HG02840 (cell line): Measurements from ENCODE around the gene KLHL29.

Experiments used
- ATAC-seq: cut with Tn5 transposase; IDR thresholded peaks from one replicate; pipeline ENCODE4 v1.9.1; 2021; ENCODE audit warnings: mild to moderate bottlenecking, moderate library complexity, moderate number of reproducible peaks; ENCODE audit not compliant: unreplicated experiment, low FRiP score

KLHL29 gene

DNA sequence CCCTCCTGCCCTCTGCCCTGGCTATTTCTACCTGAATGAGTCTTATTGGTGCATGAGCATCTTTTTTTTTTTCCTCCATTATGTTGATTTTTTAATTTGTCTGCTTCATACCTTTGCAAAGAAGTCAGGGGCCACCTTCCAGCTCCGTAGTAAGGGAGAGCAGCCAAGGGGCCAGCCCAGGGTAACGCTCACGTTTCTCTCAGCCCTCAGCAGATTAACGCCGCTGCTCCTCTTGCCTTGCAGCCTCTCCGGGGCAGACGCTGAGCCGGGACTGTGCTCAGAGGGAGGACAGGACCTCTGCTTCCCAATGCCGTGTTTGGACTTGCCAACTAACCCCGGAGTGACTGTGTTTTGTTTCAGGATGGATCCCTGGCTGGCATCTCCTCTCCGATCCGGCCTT is 300.2 kb downstream of the KLHL29 start:
- ATAC-seq, result no peak

DNA sequence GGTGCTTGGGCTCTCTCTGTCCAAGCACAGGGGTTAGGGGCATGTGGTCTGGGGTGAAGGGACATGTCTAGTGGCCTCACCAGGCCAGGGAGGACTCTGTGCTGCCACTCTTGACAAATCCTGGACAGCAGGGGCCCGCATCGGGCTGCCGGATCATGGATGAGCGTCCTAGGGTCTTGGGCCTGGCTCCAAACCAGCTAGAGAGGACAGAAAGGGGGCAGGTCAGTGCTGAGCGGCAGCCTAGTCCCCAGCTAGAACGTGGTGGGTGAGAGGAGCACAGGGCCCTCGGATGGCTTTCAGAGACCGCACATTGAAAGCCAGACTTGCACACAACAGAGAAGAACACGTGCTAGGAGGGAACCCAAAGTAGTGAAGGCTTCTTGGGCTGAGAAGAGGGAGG is 300.7 kb downstream of the KLHL29 start:
- ATAC-seq, result no peak

DNA sequence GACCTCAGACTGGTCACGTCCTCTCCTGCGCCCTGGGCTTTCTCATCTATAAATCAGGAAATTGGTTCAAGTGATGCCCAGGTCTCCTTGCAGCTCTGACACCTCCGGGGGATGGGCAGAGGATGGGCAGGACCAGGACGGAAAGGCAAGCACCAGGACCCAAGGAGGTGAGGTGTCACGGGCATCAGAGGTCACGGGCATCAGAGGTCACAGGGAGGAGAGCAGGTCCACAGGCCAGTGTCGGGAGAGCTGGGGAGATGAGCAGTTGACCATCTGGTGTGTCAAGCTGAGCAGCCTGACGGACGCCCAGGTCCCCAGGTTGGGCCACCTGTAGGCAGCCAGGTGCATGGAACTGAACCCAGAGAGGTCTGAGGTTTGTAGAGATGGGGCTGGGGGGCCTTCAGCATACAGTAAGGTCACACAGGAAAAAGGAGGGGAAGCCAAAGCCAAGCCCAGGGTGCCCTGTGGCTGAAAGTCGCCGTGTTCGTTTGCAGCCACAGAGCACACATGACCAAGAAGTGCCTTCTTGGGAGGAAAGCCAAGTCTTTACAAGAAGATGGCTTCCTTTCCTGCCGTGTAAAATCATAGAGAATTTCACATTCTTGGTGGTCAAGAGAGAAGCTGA is 301.5 kb downstream of the KLHL29 start:
- ATAC-seq, result no peak

DNA sequence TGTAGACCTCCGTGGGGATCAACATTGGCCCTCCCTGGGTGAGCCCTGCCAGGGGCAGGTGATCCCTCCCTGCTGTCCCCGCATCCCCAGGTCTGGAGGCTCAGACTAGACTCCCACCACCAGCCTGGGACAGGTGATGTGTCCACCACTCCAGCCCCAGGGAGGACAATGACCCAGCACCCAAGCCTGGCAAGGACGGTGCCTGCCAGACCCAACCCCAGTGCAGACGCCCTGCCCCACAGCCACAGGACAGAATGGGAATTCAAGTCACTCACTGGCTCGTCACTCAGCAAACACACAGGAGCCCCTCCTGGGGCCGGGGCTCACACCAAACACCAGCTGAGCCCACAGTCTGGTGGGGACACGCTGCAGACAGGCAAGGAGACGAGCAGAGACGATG is 302.2 kb downstream of the KLHL29 start:
- no peak for ATAC-seq

DNA sequence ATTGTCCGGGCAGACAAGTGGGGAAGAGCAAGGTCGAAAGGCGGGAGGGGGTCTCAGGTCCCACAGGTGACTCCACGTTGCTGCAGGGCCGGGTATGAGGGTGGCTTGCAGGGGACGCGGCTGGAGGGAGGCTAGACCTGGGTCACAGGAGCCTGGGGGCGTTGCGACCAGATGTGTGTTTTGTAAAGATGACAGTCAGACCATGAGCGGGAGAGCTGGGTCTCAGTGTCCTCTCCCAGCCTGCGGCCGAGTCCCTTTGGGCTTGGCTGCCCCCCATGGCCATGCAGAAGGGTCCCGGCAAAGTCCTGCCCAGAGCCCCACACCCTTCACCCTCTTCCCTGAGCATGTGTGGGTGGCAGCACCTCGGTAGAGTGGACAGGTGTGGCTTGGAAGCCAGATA is 302.7 kb downstream of the KLHL29 start:
- no peak for ATAC-seq

DNA sequence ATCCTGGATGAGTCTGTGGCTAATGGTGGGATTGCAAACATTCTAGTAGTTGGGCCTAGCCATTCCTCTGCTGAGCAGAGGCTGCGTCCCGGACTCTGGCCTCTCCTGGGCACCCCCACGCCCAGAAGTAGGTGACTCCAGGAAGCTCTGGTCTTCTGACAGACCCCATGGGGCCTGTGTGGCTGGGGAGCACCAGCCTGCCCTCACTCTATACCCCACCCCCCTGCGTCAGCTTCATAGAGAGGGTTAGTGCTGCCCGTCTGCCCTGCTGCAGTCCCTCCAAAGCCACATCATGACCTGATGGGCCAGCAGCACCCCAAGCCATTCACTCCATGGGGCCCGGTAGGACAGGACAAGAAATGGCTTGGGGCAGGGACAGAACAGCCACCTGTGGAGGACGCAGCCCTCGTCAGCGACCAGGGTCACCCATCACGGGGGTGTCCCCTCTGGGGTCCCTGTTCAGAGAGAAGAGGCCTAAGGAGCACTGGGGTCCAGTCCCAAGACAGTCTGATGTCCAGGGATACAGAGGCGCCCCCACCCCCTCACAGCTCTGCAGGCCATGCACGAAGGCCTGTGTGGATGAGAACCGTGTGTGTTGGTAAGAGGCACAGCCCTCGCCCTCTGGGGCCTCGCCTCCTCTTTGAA is 303.6 kb downstream of the KLHL29 start:
- ATAC-seq, result no peak

DNA sequence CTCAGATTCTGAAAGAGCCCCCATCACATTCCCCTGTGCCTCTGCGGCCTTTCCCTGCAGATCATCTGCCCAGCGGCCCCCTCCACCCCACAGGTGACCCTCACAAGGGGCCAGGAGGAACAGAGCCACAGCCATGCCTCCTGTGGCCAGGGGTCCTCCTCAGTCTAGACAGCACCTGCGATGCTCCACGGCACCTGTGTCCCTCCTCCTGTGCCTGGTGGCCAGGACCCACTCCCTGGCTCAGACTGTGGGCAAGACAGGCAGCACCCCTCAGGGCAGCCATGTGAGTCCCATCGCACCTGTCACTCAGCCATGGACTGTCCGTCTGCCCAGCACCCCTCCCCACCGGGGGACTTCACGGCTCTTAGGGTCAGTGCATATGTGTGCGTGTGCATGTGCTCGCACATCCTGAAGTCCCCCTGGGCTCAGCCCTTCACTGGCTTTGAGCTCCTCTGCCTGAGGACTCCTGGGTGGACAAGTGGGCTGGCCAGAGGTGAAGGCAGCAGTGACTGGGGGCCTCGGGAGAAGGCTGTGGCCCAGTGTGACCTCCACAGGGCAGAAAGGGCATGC is 304.2 kb downstream of the KLHL29 start:
- ATAC-seq, result no peak

DNA sequence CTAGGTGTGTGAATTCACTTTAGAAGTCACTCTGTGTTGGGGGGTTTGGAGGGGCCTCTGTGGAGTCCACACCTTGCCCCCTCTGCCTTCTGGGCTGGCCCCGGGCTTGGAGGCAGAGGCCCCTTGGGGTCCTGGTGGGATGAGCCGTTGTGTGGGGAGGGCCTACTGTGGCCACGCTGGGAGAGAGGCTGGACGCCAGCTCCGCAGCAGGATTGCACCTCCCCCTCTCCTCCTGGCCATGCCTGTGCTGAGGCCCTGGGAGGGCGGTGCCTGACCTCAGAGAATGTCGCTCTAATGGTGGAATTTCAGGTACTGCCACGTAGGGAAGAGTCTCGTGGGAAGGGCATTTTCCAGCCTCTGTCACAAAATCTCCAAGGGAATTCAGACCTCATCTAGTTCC is 304.9 kb downstream of the KLHL29 start:
- no peak for ATAC-seq

DNA sequence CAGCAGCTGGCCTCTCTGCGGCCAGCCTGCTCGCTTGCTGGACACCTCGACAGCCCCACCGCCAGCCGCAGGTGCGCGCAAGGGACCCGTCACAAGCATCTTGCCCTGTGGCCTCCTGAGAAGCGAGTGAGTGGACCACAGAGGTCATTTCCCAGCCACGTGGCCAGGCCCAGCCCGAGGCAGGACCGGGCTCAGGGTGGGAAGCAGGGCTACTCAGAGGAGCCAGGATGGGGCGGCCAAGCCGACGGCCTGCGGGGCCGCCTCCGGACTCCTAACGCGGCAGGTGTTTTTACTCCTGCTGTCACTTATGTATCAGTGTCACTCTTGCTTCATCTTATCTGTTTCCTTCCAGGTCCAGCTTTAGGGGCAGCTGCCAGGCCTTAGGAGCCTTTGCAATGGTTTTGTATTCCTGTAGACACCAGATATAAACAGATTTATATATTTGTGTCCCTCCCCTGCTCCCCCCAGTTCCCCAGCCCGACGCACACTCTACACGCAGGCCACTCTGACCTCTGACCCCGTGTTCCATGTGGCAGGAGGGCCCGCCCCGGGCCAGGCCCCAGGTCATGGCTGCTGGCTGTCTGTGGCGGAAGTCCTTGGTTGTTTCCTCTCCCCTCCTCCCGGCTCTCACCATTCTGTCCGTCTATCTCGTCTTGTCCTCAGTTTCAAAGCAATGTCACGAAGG is 305.6 kb downstream of the KLHL29 start:
- ATAC-seq, result no peak

DNA sequence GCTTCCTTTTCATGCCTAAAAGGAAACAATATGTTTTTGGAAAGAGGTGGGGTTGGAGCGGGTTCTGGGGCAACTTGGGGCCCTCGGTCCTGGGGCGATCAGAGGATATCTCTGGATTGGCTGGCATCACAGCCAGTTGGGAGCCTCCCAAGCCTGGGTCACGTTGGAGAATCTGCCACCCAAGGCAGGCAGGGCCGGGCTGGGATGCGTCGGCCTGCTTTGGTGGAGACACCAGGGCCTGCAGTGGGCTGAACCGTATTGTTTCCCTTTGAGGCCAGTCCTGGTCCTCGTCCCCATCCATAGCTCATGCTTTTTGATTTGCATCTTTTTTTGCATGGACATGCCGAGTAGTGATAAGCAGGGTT is 306.1 kb downstream of the KLHL29 start:
- ATAC-seq, result no peak

DNA sequence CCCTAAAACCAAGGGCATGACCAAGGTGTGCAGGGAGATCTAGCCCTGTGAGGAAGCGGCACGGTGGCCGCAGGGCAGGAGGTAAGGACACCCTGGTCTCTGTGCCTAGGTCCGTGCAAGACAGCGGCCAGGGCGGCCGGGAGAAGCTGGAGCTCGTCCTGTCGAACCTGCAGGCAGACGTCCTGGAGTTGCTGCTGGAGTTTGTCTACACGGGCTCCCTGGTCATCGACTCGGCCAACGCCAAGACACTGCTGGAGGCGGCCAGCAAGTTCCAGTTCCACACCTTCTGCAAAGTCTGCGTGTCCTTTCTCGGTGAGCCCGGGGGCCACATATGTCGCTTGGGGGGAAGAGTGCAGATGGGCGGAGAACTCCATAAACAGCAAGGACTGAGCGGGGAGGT is 306.6 kb downstream of the KLHL29 start:
- ATAC-seq, result no peak

DNA sequence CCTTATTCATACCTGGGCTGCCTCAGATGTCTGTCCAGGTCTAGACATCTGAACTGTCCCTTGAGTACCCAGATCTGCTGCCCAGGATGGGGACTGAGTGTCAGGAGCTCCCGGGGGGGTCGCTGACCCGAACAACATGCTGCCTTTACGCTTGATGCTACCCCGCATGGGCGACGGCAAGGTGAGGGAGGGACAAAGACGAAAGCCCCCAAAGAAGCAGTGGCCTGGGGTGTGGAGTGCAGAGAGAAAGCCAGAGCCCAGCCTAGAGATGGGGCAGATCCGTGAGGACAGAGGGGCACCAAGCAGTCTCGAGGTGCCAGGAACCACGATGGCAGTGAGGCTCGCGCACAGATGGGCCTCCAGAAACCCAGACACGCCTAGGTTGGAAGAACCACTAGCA is 307.3 kb downstream of the KLHL29 start:
- ATAC-seq, result no peak

DNA sequence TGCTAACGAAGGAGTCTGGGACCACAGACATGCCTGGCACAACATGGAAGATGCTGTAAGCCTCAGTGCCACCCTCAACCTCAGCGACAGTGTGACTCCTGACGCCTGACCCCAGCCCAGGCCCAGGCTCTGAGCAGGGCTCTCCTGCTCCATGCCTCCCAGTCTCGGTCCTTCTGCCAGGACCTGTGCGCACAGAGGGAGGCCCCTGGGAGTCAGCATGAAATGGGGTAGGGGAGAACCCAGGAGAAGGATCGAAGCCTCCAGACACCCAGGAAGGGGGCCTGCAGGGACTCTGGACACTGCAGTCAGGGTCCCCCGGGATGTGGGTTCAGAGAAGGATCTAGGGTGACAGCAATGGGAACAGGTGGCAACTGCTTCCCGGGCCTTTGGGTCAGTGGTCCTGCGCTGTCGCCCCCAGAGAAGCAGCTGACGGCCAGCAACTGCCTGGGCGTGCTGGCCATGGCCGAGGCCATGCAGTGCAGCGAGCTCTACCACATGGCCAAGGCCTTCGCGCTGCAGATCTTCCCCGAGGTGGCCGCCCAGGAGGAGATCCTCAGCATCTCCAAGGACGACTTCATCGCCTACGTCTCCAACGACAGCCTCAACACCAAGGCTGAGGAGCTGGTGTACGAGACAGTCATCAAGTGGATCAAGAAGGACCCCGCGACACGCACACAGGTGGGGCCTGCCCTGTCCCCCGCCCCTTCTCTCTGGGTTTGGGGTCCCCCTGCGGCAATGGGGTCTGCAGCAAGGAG is 308.0 kb downstream of the KLHL29 start:
- ATAC-seq, result no peak

DNA sequence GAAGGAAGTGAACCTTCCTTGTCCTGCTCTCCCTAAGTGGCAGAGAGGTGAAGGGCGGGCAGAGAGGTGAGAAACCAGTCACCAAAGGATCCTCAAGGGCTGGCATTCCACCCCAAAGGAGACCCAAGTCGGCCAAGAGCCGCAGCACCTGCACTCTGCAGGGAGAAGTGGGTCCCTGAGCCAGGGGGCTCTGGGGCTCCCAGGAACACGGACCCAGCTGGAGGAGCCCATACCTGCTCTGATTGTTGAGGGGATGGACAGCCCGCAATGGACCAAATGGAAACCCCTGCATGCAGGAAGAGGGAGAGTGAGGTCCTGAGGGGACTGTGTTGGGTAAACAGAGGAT is 308.6 kb downstream of the KLHL29 start:
- no peak for ATAC-seq

DNA sequence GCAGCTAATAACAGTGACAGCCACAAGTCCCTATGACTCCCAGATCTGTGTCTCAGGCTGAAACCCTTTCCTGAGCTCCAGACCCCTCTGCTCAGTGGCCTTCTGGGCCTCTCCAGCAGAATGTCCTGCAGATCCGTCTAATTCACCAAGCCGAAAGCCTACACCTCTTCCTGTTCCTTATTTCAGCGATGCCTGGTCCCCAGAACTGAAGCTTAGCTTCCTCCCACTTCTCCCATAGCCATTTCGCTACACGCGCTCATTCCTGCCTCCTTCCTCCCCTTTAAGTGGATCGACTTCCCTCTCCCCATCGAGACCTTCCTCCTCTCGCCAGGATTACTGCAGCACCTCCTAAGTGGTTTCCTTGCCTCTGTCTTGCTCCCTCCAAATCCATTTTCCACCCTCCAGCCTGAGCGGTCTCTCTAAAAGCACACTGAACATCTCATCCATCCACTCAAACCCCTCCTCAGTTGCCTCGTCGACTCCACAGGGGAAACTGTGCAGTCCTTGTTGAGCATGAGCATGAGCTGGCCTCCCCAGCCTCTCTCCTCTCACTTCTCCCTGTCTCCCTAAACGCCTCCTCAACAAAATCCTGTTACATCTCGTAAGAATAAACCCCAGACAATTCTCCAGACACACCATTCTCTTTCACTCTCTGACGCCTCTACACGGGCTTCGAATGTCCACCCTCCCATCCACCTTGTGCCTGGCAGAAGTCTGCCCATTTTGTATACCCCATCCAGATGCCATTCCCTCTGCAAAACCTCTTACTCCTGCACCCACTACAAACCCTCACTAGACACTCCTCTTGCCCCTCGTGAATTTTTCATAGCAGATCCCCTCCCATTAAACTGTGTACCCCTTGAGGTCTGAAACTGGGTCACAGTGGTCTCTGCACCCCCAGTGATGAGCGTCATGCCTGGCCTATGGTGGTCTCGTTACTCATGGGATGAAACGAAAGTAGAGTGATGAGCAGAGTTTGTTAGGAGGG is 309.4 kb downstream of the KLHL29 start:
- no peak for ATAC-seq

DNA sequence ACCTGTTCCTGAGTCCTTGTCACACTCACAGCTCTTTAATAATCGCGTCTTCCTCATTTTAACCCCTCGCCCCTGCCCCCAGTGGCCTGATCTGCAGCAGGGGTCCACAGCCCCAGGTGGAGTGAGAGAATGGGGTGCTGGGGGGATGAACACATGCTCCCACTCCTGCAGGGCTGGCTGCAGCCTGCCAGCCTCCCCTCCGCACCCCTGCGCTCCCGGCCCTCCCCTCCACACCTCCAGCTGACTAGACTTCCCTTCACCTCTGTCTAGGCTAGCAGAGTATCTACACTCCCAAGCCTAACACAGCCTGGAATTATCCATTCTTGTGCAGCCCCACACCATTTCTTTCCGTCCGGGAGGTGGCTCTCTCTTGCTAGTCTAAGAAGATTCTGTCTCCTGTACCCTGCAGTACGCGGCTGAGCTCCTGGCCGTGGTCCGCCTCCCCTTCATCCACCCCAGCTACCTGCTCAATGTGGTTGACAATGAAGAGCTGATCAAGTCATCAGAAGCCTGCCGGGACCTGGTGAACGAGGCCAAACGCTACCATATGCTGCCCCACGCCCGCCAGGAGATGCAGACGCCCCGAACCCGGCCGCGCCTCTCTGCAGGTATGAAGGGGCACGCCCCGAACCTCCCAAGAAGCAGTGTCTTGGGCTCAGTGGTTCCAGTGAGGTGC is 310.4 kb downstream of the KLHL29 start:
- no peak for ATAC-seq

DNA sequence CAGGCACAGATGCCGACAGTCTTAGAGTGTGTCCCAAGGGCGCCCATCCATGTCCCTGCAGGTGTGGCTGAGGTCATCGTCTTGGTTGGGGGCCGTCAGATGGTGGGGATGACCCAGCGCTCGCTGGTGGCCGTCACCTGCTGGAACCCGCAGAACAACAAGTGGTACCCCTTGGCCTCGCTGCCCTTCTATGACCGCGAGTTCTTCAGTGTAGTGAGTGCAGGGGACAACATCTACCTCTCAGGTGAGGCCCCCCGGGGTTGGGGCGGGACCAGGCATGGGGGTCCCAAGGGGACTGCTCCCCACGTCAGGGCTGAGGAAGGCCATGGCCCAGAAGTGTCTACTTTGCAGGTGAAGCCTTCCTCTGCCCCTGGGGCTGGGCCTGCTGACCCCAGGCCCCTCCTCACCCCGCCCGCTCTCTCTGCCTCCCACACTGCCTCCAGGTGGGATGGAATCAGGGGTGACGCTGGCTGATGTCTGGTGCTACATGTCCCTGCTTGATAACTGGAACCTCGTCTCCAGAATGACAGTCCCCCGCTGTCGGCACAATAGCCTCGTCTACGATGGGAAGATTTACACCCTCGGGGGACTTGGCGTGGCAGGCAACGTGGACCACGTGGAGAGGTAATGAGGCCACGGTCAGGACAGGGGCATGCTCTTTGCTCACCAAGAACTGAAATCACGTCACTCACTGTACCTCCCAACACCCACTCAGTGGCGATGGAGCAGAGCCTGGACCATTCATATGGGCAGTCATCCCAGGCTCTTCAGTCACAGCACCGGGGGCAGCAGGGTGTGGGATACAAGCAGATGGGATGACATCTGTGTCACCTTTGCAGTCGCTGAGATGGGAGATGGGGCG is 311.1 kb downstream of the KLHL29 start:
- ATAC-seq, result no peak

DNA sequence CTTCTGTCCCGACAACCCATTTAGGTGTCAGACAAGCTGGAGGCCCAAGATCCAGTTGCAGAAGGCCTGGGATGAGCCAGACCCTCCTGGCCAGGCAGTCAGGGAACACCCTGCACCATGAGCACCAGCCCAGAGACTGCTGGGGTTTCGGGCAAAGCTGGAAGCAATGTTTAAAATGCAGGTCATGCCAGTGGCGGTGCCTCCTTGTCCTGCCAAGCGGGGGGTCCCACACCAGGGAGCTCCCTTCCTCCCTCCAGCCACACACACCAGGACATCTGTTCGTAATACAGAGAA is 311.7 kb downstream of the KLHL29 start:
- no peak for ATAC-seq
